GM12865 (cell line): ENCODE results near the gene IRX6.

Source experiments
- DNase-seq: peaks from one replicate; pipeline ENCODE4 v3.0.0; 2010; ENCODE audit warnings: low read depth
- H3K4me3 ChIP-seq: 2 replicates; pipeline ENCODE4 v1.5.1; 2011; ENCODE audit warnings: mild to moderate bottlenecking, low read depth, low read length, control low read depth
- CTCF ChIP-seq: IDR thresholded peaks from 2 replicates; pipeline ENCODE4 v1.5.1; 2011; ENCODE audit warnings: low read length, control low read depth, low read depth, inconsistent platforms; ENCODE audit not compliant: insufficient read depth; ENCODE audit errors: missing control alignments

The IRX6 gene

GRCh38 chr16:55282441-55282840, 41.6 kb upstream of the IRX6 start:
- DNase-seq = no peak
- no peak overlapping the region for H3K4me3 ChIP-seq
- no peak for TF ChIP-seq CTCF

DNA sequence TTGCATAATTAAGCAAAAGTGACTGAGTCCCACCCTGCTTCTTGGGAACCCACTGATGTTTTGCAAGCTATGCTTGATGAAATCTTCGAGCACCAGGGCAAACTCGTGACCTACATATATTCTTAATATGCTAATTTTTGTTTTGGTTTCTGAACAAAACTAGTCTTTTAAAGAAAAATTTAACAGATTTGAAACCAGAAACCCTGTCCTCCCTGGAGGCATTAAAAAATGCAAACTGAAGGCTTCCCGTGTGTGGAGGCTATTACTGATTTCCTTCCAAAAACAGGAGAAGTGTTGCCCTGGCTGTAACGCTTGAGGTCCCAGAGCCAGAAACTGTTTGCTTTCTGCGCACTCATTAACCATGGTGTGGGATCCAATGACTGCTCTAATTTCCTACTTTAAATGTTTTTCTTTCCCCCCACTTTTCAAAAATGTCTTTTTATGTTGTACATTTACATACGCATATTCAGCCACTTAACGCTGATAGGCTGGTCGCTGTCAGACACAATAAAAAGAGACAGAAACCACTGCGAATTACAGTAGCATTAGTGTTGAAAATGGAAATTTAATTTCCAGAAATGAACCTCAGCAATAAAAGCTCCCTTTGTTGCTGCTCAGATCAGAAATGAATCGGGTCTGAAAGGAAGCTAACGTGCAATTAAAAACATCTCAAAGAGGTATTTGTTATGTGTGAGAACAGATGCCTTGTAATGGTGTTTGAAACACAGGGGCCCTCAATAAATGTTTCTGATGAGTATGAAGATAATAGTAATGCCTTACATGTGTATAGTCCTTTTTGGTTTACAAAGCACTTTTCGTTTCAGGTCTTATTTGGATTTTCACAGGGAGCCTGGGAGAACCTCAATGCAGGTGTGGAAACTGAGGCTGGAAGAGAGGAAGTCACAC, 39.9 kb upstream of the IRX6 start:
- no peak for TF ChIP-seq CTCF
- DNase-seq = no peak
- no peak overlapping the region for H3K4me3 ChIP-seq

- H3K4me3 ChIP-seq = no peak overlapping the region
- no peak for TF ChIP-seq CTCF
- no peak for DNase-seq
Measured at GRCh38 chr16:55284718-55285099, 39.3 kb upstream of the IRX6 start.

- no peak overlapping the region for H3K4me3 ChIP-seq
- TF ChIP-seq CTCF = no peak
- no peak for DNase-seq
Measured at GRCh38 chr16:55285586-55285985, 38.4 kb upstream of the IRX6 start.

GRCh38 chr16:55289353-55289752, 34.6 kb upstream of the IRX6 start:
- no peak overlapping the region for H3K4me3 ChIP-seq
- TF ChIP-seq CTCF = no peak
- DNase-seq = no peak

DNA sequence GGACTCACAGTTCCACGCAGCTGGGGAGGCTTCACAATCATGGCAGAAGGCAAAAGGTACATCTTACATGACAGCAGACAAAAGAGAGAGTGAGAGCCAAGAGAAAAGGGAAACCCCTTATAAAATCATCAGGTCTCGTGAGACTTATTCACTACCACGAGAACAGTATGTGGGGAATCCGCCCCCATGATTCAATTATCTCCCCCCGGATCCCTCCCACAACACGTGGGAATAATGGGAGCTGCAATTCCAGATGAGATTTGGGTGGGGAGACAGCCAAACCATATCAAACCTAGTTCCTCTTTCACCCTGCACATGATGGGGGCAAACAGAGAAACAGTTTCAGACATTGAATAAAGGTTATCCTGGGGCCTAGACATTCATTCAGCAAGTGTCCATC, 32.2 kb upstream of the IRX6 start:
- no peak for DNase-seq
- TF ChIP-seq CTCF = no peak
- H3K4me3 ChIP-seq = no peak overlapping the region

DNA sequence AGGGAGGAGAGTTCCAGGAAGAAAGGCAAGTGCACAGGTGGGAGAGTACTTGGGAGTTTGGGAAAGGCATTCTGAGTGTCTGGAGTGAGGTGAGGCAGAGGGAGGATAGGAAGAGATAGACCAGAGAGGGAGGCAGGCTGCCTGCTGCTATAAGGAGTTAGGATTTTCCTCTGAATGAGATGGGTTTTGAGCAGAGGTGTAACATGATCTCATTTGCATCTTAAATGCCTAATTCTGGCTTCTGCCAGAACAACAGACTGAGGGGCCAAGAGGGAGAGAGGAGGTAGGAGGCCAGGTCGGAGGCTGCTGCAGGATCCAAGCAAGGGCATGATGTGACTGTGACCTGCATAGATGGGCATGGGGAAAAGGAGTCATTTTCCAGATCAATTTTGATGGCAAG, 31.5 kb upstream of the IRX6 start:
- no peak overlapping the region for H3K4me3 ChIP-seq
- DNase-seq = no peak
- TF ChIP-seq CTCF = no peak
